ENCODE measurements around the gene PRSS53.
A peak's percentile ranks its signal among the peaks of the same experiment; 100 is the strongest.
"Not testable (repeated sequence)": the region's sequence is repeated elsewhere in the genome, so short reads cannot be mapped to it uniquely, and the experiment has no call there.

PRSS53 gene

GRCh38 chr16:31117384-31118222 lies 28.9 kb upstream of the PRSS53 start, which contains the start of gene KAT8:
Gene KAT8, plus strand, starts transcription at chr16:31117664. Its CDS starts 18 bp downstream, at chr16:31117682.
- DNase-seq, result peak; percentile 95

GRCh38 chr16:31114468-31114867 lies 25.7 kb upstream of the PRSS53 start:
- DNase-seq, result no peak

GRCh38 chr16:31113121-31114120 lies 24.7 kb upstream of the PRSS53 start:
- no peak for DNase-seq

- DNase-seq, result no peak
Observed at GRCh38 chr16:31112711-31113110, 24.0 kb upstream of the PRSS53 start.

GRCh38 chr16:31111881-31112466 lies 23.2 kb upstream of the PRSS53 start:
- DNase-seq, result no peak

GRCh38 chr16:31110106-31111034 lies 21.6 kb upstream of the PRSS53 start:
- no peak for DNase-seq

- DNase-seq, result no peak
Observed at GRCh38 chr16:31109622-31110021, 20.9 kb upstream of the PRSS53 start.

- DNase-seq, result no peak
Observed at GRCh38 chr16:31108794-31109558, 20.2 kb upstream of the PRSS53 start.

- DNase-seq, result peak; percentile 77
Observed at GRCh38 chr16:31108035-31108793, 19.5 kb upstream of the PRSS53 start, which contains the start of gene BCKDK. Gene BCKDK, plus strand, starts transcription at chr16:31108386. Its CDS starts 838 bp downstream, at chr16:31109224.

- DNase-seq, result no peak
Observed at GRCh38 chr16:31107465-31107867, 18.7 kb upstream of the PRSS53 start.

- DNase-seq, result no peak
Observed at GRCh38 chr16:31106509-31107464, 18.0 kb upstream of the PRSS53 start.

GRCh38 chr16:31105677-31106213 lies 17.0 kb upstream of the PRSS53 start:
- peak; percentile 89 for DNase-seq

GRCh38 chr16:31100876-31101641 lies 12.3 kb upstream of the PRSS53 start:
- DNase-seq, result not testable (repeated sequence)

- DNase-seq, result no peak
Observed at GRCh38 chr16:31099860-31100638, 11.3 kb upstream of the PRSS53 start.

- DNase-seq, result peak; percentile 80
Observed at GRCh38 chr16:31094424-31095120, 5.8 kb upstream of the PRSS53 start, which contains the start of gene VKORC1. Gene VKORC1, minus strand, starts transcription at chr16:31094797. Its CDS starts 68 bp downstream, at chr16:31094729.

GRCh38 chr16:31094088-31094423 lies 5.3 kb upstream of the PRSS53 start:
- DNase-seq, result no peak

Data from activated CD4-positive, CD25-positive, alpha-beta regulatory T cell treated with anti-CD3 and anti-CD28 coated beads, Interleukin-2, amount 50 U/mL, for 72 hours (primary cell).